ENCODE results near the gene GPR75.

GPR75 gene

GRCh38 chr2:53903011-53903410 lies 43.2 kb upstream of the GPR75 start:
- Histone ChIP-seq H3K27ac (replicated peaks) (no peak overlapping the region), H3K4me3 (replicated peaks; ENCODE audit: insufficient read depth, low read length) (no peak overlapping the region), H3K27me3 (ENCODE audit: insufficient read depth, poor library complexity, severe bottlenecking) (no peaks in the 10 kb centered on the region)
- no peak for TF ChIP-seq POLR2AphosphoS5 (IDR thresholded peaks at IDR 0.05; ENCODE audit: low read depth)
- TF ChIP-seq GABPA (IDR thresholded peaks at IDR 0.05; ENCODE audit: low read depth) = no peak
- TF ChIP-seq CTCF (IDR thresholded peaks at IDR 0.05; ENCODE audit: insufficient read depth, low read length) = no peak
- no peak for TF ChIP-seq SPI1 (IDR thresholded peaks at IDR 0.05; ENCODE audit: borderline replicate concordance, low read depth)
- no peak for TF ChIP-seq REST (IDR thresholded peaks at IDR 0.05; ENCODE audit: insufficient replicate concordance, low read depth)
- no peak for DNase-seq (ENCODE audit: low read depth in 1 of 2, low spot score in 1 of 2)

- H3K27ac ChIP-seq (replicated peaks) = no peak overlapping the region
- TF ChIP-seq POLR2AphosphoS5 (IDR thresholded peaks at IDR 0.05; ENCODE audit: low read depth) (no peak), SPI1 (IDR thresholded peaks at IDR 0.05; ENCODE audit: borderline replicate concordance, low read depth) (no peak), REST (IDR thresholded peaks at IDR 0.05; ENCODE audit: insufficient replicate concordance, low read depth) (no peak), CTCF (IDR thresholded peaks at IDR 0.05; ENCODE audit: insufficient read depth, low read length) (no peak), GABPA (IDR thresholded peaks at IDR 0.05; ENCODE audit: low read depth) (no peak)
Measured at GRCh38 chr2:53901192-53901591, 41.4 kb upstream of the GPR75 start.

GRCh38 chr2:53896864-53897263 lies 37.1 kb upstream of the GPR75 start:
- Histone ChIP-seq H3K27me3 (ENCODE audit: insufficient read depth, poor library complexity, severe bottlenecking) (no peaks in the 10 kb centered on the region), H3K27ac (replicated peaks) (no peak overlapping the region), H3K4me3 (replicated peaks; ENCODE audit: insufficient read depth, low read length) (no peak overlapping the region)
- no peak for TF ChIP-seq SPI1 (IDR thresholded peaks at IDR 0.05; ENCODE audit: borderline replicate concordance, low read depth)
- no peak for TF ChIP-seq GABPA (IDR thresholded peaks at IDR 0.05; ENCODE audit: low read depth)
- TF ChIP-seq REST (IDR thresholded peaks at IDR 0.05; ENCODE audit: insufficient replicate concordance, low read depth) = no peak
- no peak for TF ChIP-seq POLR2AphosphoS5 (IDR thresholded peaks at IDR 0.05; ENCODE audit: low read depth)
- no peak for TF ChIP-seq CTCF (IDR thresholded peaks at IDR 0.05; ENCODE audit: insufficient read depth, low read length)
- DNase-seq (ENCODE audit: low read depth in 1 of 2, low spot score in 1 of 2) = no peak

More at GRCh38 chr2:53901192-53901591, 41.4 kb upstream of the GPR75 start:
- Histone ChIP-seq H3K27me3 (ENCODE audit: insufficient read depth, poor library complexity, severe bottlenecking) (no peaks in the 10 kb centered on the region), H3K4me3 (replicated peaks; ENCODE audit: insufficient read depth, low read length) (no peak overlapping the region)
- DNase-seq (ENCODE audit: low read depth in 1 of 2, low spot score in 1 of 2) = no peak
